Transverse colon (tissue), 3 donors: ENCODE measurements around the gene MYOT.

Source experiments
- CTCF ChIP-seq, 5 experiments: fragments of 200-600 bp in 3 of 5; fragments of 450-650 bp in 2 of 5; sonication (generic) in 3 of 5; IDR thresholded peaks; 1 replicate in 2 of 5; 2 replicates in 3 of 5; pipeline ENCODE4 v1.5.1; 2016 to 2017; ENCODE audit warnings: antibody characterized with exemption in 5 of 5, inconsistent platforms in 3 of 5, mild to moderate bottlenecking in 2 of 5, moderate library complexity in 1 of 5
- EP300 ChIP-seq: sonication (generic); formaldehyde crosslinking; IDR thresholded peaks from one replicate; pipeline ENCODE4 v1.6.1; 2017; ENCODE audit warnings: antibody characterized with exemption, low read depth
- POLR2A ChIP-seq: fragments of 450-650 bp; IDR thresholded peaks from one replicate; pipeline ENCODE4 v1.6.1; 2016; ENCODE audit warnings: antibody characterized with exemption, mild to moderate bottlenecking, moderate library complexity

- no peak for TF ChIP-seq POLR2A
- no peak for TF ChIP-seq EP300
- TF ChIP-seq CTCF (IDR thresholded peaks at IDR 0.05), result no peak
Observed at GRCh38 chr5:137923856-137924255, 56.2 kb downstream of the MYOT start.
